NT2/D1 (cell line): ENCODE results near the gene MAIP1.

Experiments used
- SUZ12 ChIP-seq: IDR thresholded peaks from 2 replicates; pipeline ENCODE4 v1.6.1; 2011; ENCODE audit not compliant: insufficient read length, insufficient read depth; ENCODE audit errors: extremely low read depth
- YY1 ChIP-seq: IDR thresholded peaks from 2 replicates; pipeline ENCODE4 v1.6.1; 2011; ENCODE audit not compliant: insufficient read length, insufficient read depth

GRCh38 chr2:199943373-199943772, 12.0 kb upstream of the MAIP1 start:
- TF ChIP-seq YY1 (no peak), SUZ12 (no peak)
